H1 (cell line): ENCODE measurements around the gene EVI5. TPM values are rescaled to one million over a fixed set of nuclear protein-coding genes. Genes with fewer than 3 reads are reported as not detected.

ENCODE experiments used
- CTCF ChIA-PET: fragments of 300-600 bp; sonication (Branson Sonifier 250); formaldehyde crosslinking; loops from one replicate; lab custom pipeline; 2021; ENCODE audit not compliant: partially characterized antibody; lab: Charles Lee
- POLR2A ChIA-PET: fragments of 300-600 bp; sonication (Branson Sonifier 250); formaldehyde crosslinking; loops from one replicate; lab custom pipeline; 2021; ENCODE audit warnings: inconsistent platforms; ENCODE audit not compliant: partially characterized antibody; lab: Charles Lee
- DNase-seq, 2 experiments: peaks; one replicate each; pipeline versions ENCODE4 v3.0.0 to v3.0.0-alpha.2; 2010 to 2022; ENCODE audit warnings: low spot score in 2 of 2, low read depth in 1 of 2, mixed read lengths in 1 of 2
- FAIRE-seq: peaks from 2 replicates; lab custom pipeline; 2011; peaks lifted over from hg19 to GRCh38; lab: Jason Lieb, UNC
- H2AFZ ChIP-seq: 2 replicates; pipeline ENCODE4 v1.8.1; 2012; ENCODE audit warnings: low read length, inconsistent platforms
- H2AK5ac ChIP-seq: 2 replicates; pipeline ENCODE4 v1.6.1; 2013; ENCODE audit warnings: low read depth, low read length
- H2BK120ac ChIP-seq: replicated peaks from 2 replicates; pipeline ENCODE3; 2013; ENCODE audit warnings: low read depth, low read length, inconsistent platforms
- H2BK12ac ChIP-seq: 2 replicates; pipeline ENCODE4 v1.6.1; 2013; ENCODE audit warnings: low read depth, low read length
- H2BK15ac ChIP-seq: 2 replicates; pipeline ENCODE4 v1.6.1; 2013; ENCODE audit warnings: low read length
- H2BK20ac ChIP-seq: 2 replicates; pipeline ENCODE4 v1.6.1; 2013; ENCODE audit warnings: low read length
- H2BK5ac ChIP-seq: 2 replicates; pipeline ENCODE4 v1.6.1; 2013; ENCODE audit warnings: low read depth, low read length
- H3K14ac ChIP-seq: 2 replicates; pipeline ENCODE4 v1.6.1; 2013; ENCODE audit warnings: inconsistent platforms; ENCODE audit not compliant: insufficient read length
- H3K18ac ChIP-seq: 2 replicates; pipeline ENCODE4 v1.6.1; 2013; ENCODE audit warnings: low read length; ENCODE audit errors: extremely low read depth
- H3K23ac ChIP-seq: 2 replicates; pipeline ENCODE4 v1.6.1; 2013; ENCODE audit warnings: inconsistent platforms; ENCODE audit not compliant: insufficient read length
- H3K23me2 ChIP-seq: 2 replicates; pipeline ENCODE4 v1.6.1; 2013; ENCODE audit warnings: low read depth, low read length
- H3K27ac ChIP-seq: 2 replicates; pipeline ENCODE4 v1.6.1; 2011; ENCODE audit warnings: low read depth, low read length, inconsistent platforms
- H3K27me3 ChIP-seq, 4 experiments: replicated peaks in 1 of 4; 1 replicate in 1 of 4; 2 replicates in 3 of 4; pipeline versions ENCODE4 v1.6.1 to v1.8.1; 2011 to 2013; ENCODE audit warnings: low read length in 3 of 4, mild to moderate bottlenecking in 3 of 4, inconsistent platforms in 2 of 4, mixed read lengths in 2 of 4, moderate library complexity in 1 of 4; ENCODE audit not compliant: control insufficient read depth in 3 of 4, insufficient read depth in 3 of 4; ENCODE audit errors: extremely low read depth in 1 of 4
- H3K36me3 ChIP-seq, 4 experiments: 2 replicates each; pipeline versions ENCODE4 v1.6.1 to v1.8.1; 2011 to 2013; ENCODE audit warnings: mild to moderate bottlenecking in 4 of 4, low read length in 3 of 4, moderate library complexity in 2 of 4, control low read depth in 1 of 4, inconsistent platforms in 1 of 4; ENCODE audit not compliant: insufficient read depth in 4 of 4, control insufficient read depth in 2 of 4
- H3K4ac ChIP-seq: replicated peaks from 2 replicates; pipeline ENCODE3; 2013; ENCODE audit warnings: low read length, low read depth, mixed read lengths, inconsistent platforms; ENCODE audit not compliant: insufficient read length
- H3K4me1 ChIP-seq, 4 experiments: replicated peaks in 1 of 4; 1 replicate in 1 of 4; 2 replicates in 3 of 4; pipeline versions ENCODE4 v1.6.1 to v1.8.1; 2011 to 2013; ENCODE audit warnings: low read length in 3 of 4, inconsistent platforms in 2 of 4, mixed read lengths in 1 of 4; ENCODE audit not compliant: insufficient read depth in 4 of 4, control insufficient read depth in 3 of 4
- H3K4me2 ChIP-seq, 2 experiments: 2 replicates each; pipeline versions ENCODE4 v1.6.1 to v1.8.1; 2011 to 2013; ENCODE audit warnings: low read depth in 2 of 2, low read length in 2 of 2, control low read depth in 1 of 2, inconsistent platforms in 1 of 2, mild to moderate bottlenecking in 1 of 2; ENCODE audit not compliant: insufficient read depth in 1 of 2
- H3K4me3 ChIP-seq, 4 experiments: fragments of 200-600, 300-600 bp in 1 of 4; sonication (generic), shearing (Covaris generic), sonication (Bioruptor Twin) in 1 of 4; 2 replicates each; pipeline versions ENCODE4 v1.5.1 to v1.8.1; 2011 to 2016; ENCODE audit warnings: low read length in 4 of 4, low read depth in 3 of 4, control low read depth in 2 of 4, inconsistent platforms in 2 of 4, mild to moderate bottlenecking in 2 of 4, mixed read lengths in 1 of 4, moderate library complexity in 1 of 4; ENCODE audit not compliant: insufficient read depth in 2 of 4; ENCODE audit errors: extremely low read depth in 1 of 4
- H3K56ac ChIP-seq: replicated peaks from 2 replicates; pipeline ENCODE3; 2013; ENCODE audit warnings: low read depth, mild to moderate bottlenecking, mixed read lengths, low read length, inconsistent platforms; ENCODE audit not compliant: insufficient read length
- H3K79me1 ChIP-seq: 2 replicates; pipeline ENCODE4 v1.6.1; 2013; ENCODE audit warnings: low read depth, low read length, control low read depth
- H3K79me2 ChIP-seq, 2 experiments: 2 replicates each; pipeline versions ENCODE4 v1.6.1 to v1.8.1; 2012 to 2013; ENCODE audit warnings: low read length in 2 of 2, mild to moderate bottlenecking in 2 of 2, inconsistent platforms in 1 of 2; ENCODE audit not compliant: insufficient read depth in 2 of 2, control insufficient read depth in 1 of 2
- H3K9ac ChIP-seq, 4 experiments: replicated peaks in 1 of 4; 1 replicate in 1 of 4; 2 replicates in 3 of 4; pipeline versions ENCODE4 v1.6.1 to v1.8.1; 2011 to 2013; ENCODE audit warnings: low read depth in 3 of 4, low read length in 3 of 4, control low read depth in 2 of 4, mild to moderate bottlenecking in 2 of 4, moderate library complexity in 2 of 4, inconsistent platforms in 1 of 4; ENCODE audit errors: extremely low read depth in 1 of 4
- H3K9me3 ChIP-seq, 2 experiments: 2 replicates each; pipeline versions ENCODE4 v1.6.1 to v1.8.1; 2012 to 2013; ENCODE audit warnings: mild to moderate bottlenecking in 2 of 2, moderate library complexity in 2 of 2, control low read depth in 1 of 2, inconsistent platforms in 1 of 2, low read depth in 1 of 2, low read length in 1 of 2, mixed read lengths in 1 of 2; ENCODE audit not compliant: insufficient read depth in 2 of 2
- H4K20me1 ChIP-seq, 2 experiments: replicated peaks in 1 of 2; 2 replicates each; pipeline versions ENCODE3 to v1.8.1; 2011 to 2013; ENCODE audit warnings: inconsistent platforms in 2 of 2, low read length in 2 of 2, mild to moderate bottlenecking in 1 of 2; ENCODE audit not compliant: insufficient read depth in 2 of 2, control insufficient read depth in 1 of 2
- H4K5ac ChIP-seq: 2 replicates; pipeline ENCODE4 v1.6.1; 2013; ENCODE audit warnings: low read length, low read depth, mixed read lengths, inconsistent platforms; ENCODE audit not compliant: insufficient read length
- H4K8ac ChIP-seq: 2 replicates; pipeline ENCODE4 v1.8.0; 2013; ENCODE audit warnings: mild to moderate bottlenecking, moderate library complexity, low read length, inconsistent platforms; ENCODE audit not compliant: insufficient read depth; ENCODE audit errors: extremely low read depth
- H4K91ac ChIP-seq: replicated peaks from 2 replicates; pipeline ENCODE3; 2013; ENCODE audit warnings: low read length, mixed read lengths, inconsistent platforms; ENCODE audit not compliant: insufficient read length
- ASH2L ChIP-seq: fragments of 200-600, 300-600 bp; sonication (generic); IDR thresholded peaks from one replicate; pipeline ENCODE4 v1.7.1; 2017; ENCODE audit warnings: low read length
- KDM4A ChIP-seq: IDR thresholded peaks from one replicate; pipeline ENCODE4 v1.7.1; 2012; ENCODE audit warnings: low read depth, mild to moderate bottlenecking, moderate library complexity, low read length, inconsistent platforms; ENCODE audit not compliant: severe bottlenecking
- PHF8 ChIP-seq: fragments of 200-600 bp; sonication (generic); conservative IDR thresholded peaks from 2 replicates; pipeline ENCODE4 v1.7.1; 2012; ENCODE audit warnings: low read depth, mild to moderate bottlenecking, inconsistent platforms, low read length, moderate library complexity
- RXRA ChIP-seq: IDR thresholded peaks from 2 replicates; pipeline ENCODE4 v1.6.1; 2011; ENCODE audit warnings: low read depth, mild to moderate bottlenecking, low read length, moderate library complexity; ENCODE audit not compliant: insufficient read depth
- SIN3A ChIP-seq, 2 experiments: IDR thresholded peaks in 1 of 2; conservative IDR thresholded peaks in 1 of 2; 2 replicates each; pipeline ENCODE4 v1.6.1; 2011 to 2012; ENCODE audit warnings: low read length in 2 of 2, improper control_type of control experiment in 1 of 2, low read depth in 1 of 2, mild to moderate bottlenecking in 1 of 2
- SIX5 ChIP-seq: IDR thresholded peaks from 2 replicates; pipeline ENCODE4 v1.6.1; 2011; ENCODE audit warnings: mild to moderate bottlenecking, low read depth, low read length
- WGBS, 2 experiments: shearing (Covaris generic) in 1 of 2; methylation state at CpG; one replicate each; pipeline versions ENCODE4 v1.1.6 to v1.1.7; 2013 to 2015; ENCODE audit warnings: low lambda C conversion rate in 2 of 2, mixed read lengths in 2 of 2, inconsistent platforms in 1 of 2, low coverage in 1 of 2, missing lambda C conversion rate in 1 of 2; ENCODE audit not compliant: insufficient replicate concordance in 2 of 2, insufficient coverage in 1 of 2, insufficient read length in 1 of 2; ENCODE audit errors: extremely low coverage in 1 of 2, missing lambda C conversion rate in 1 of 2; 5-methylcytosine and 5-hydroxymethylcytosine counted together
- polyA plus RNA-seq, 7 experiments: library from polyadenylated mRNA; depleted of rRNA in 3 of 7; stranded (reverse) in 5 of 7; unstranded in 2 of 7; fragments of >200 nt in 5 of 7; fragments of 200-250 nt in 2 of 7; gene quantifications; 1 replicate in 5 of 7; 2 replicates in 1 of 7; 4 replicates in 1 of 7; pipeline versions ENCODE4 v1.2.1 to v1.2.3, GENCODE V29; 2011 to 2013; ENCODE audit warnings: missing spikeins in 2 of 7, mixed read lengths in 2 of 7
- total RNA-seq: library from RNA; stranded (reverse); fragmentation: NEBNext Ultra II Directional; extraction: Animal tissue kit (Norgen Biotek cat#: 25700); gene quantifications from 2 replicates; pipeline ENCODE4 v1.2.1, GENCODE V29; 2021
- TF ChIP-seq, protein P1 (sequence below): IDR thresholded peaks from 2 replicates; pipeline ENCODE4 v1.6.1; 2011; ENCODE audit warnings: low read depth, mild to moderate bottlenecking, low read length; ENCODE audit not compliant: insufficient read depth
- TF ChIP-seq, protein P2 (sequence below): IDR thresholded peaks from 2 replicates; pipeline ENCODE4 v1.6.1; 2012; ENCODE audit warnings: inconsistent platforms

Gene EVI5
- total and polyA plus RNA-seq, 2 of the 8 experiments (the other 6 are each of a cell fraction or from before 2014, with no cell fraction given), result 1.7 to 13.7 TPM

DNA sequence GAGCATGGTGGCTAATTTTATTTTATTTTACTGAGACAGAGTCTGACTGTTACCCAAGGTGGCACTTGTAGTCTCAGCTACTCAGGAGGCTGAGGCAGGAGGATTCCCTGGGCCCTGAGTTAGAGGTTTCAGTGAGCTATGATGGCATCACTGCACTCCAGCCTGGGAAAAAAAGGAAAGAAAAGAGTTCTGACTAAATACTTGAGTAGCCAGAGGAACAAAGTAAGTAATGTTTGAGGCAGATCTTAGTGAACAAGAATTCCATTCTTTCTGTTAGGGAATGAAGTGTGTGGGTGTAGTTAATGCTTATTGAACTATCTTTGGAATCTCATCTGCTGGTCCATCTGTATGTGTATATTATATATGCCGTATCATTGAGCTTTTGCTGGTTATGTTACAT is 13.1 kb upstream of the EVI5 start:
- H2BK20ac ChIP-seq, result no peak overlapping the region
- no peak overlapping the region for H2BK5ac ChIP-seq
- no peaks in the 10 kb centered on the region for H3K36me3 ChIP-seq
- H3K27ac ChIP-seq, result no peak overlapping the region
- no peaks in the 10 kb centered on the region; a peak in 2 of 7 replicates for H3K4me1 ChIP-seq
- no peak overlapping the region for H3K23ac ChIP-seq
- WGBS, 2 experiments, result 88% methylated on average over 1 of the region's 1 CpG; no CpG with 5 or more reads in 1 of the 2 experiments
- H4K91ac ChIP-seq, result no peak overlapping the region
- no peak for FAIRE-seq
- no peak overlapping the region for H3K4ac ChIP-seq
- H4K5ac ChIP-seq, result no peak overlapping the region
- ChIA-PET POLR2A (interaction anchor here (2.4 to 2.5 kb wide), 2 partner anchors 13 to 34 kb away, joined by 5 to 12 read pairs; partner anchors contain the start of genes EVI5 and RPL5), CTCF (interaction anchor here (1.2 to 3.2 kb wide), 4 partner anchors 15 to 49 kb away, joined by 3 to 11 read pairs (median 6); no protein-coding TSS in a partner anchor)
- H3K4me2 ChIP-seq, result no peak overlapping the region
- no peaks in the 10 kb centered on the region for H3K23me2 ChIP-seq
- no peak for DNase-seq
- H3K79me1 ChIP-seq, result no peaks in the 10 kb centered on the region
- H3K9ac ChIP-seq, result no peak overlapping the region
- no peak overlapping the region for H3K4me3 ChIP-seq
- H2BK12ac ChIP-seq, result no peak overlapping the region
- H3K14ac ChIP-seq, result no peak overlapping the region
- no peak overlapping the region for H2AFZ ChIP-seq
- H3K79me2 ChIP-seq, result no peaks in the 10 kb centered on the region
- no peaks in the 10 kb centered on the region for H4K20me1 ChIP-seq
- H3K56ac ChIP-seq, result no peak overlapping the region
- no peak overlapping the region for H2BK120ac ChIP-seq
- H2AK5ac ChIP-seq, result no peak overlapping the region
- H3K27me3 ChIP-seq, result no peaks in the 10 kb centered on the region
- no peak overlapping the region for H2BK15ac ChIP-seq
- H3K18ac ChIP-seq, result no peak overlapping the region
- H3K9me3 ChIP-seq, result no peaks in the 10 kb centered on the region
- H4K8ac ChIP-seq, result no peak overlapping the region
- TF ChIP-seq, protein P1, sequence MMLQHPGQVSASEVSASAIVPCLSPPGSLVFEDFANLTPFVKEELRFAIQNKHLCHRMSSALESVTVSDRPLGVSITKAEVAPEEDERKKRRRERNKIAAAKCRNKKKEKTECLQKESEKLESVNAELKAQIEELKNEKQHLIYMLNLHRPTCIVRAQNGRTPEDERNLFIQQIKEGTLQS, result no peak
- TF ChIP-seq, protein P2, sequence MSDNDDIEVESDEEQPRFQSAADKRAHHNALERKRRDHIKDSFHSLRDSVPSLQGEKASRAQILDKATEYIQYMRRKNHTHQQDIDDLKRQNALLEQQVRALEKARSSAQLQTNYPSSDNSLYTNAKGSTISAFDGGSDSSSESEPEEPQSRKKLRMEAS, result no peak
- TF ChIP-seq RXRA (no peak), SIN3A (conservative IDR thresholded peaks at IDR 0.05 in 1 of 2, IDR thresholded peaks at IDR 0.05 in 1 of 2; ENCODE audit: low read depth in 1 of 2, low read length in 2 of 2) (no peak), SIX5 (no peak), KDM4A (no peak), PHF8 (no peak), ASH2L (no peak)
